GM21786 (cell line): ENCODE data around the gene TBC1D16.
"Not testable (repeated sequence)": the region's sequence is repeated elsewhere in the genome, so short reads cannot be mapped to it uniquely, and the experiment has no call there.

Experiments used
- ATAC-seq: cut with Tn5 transposase; IDR thresholded peaks from one replicate; pipeline ENCODE4 v1.9.1; 2021; ENCODE audit not compliant: unreplicated experiment

The TBC1D16 gene

DNA sequence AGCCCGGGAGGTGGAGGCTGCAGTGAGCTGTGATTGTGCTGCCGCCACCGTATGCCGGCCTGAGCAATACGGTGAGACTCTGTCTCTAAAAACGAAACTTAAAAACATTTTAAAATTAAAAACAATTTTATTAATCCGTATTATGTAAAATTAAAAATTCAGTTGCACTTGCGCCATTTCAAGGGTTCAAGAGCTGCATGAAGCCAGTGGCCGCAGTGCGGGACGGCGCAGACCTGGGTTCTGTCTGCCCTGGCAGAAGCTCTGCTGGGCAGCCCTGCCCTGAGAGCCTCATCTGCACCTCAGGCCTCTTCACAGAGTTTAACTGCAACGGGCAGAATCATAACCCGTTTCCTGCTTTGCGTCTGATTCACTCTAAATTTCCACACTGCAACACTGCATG is 31.7 kb downstream of the TBC1D16 start:
- no peak for ATAC-seq

DNA sequence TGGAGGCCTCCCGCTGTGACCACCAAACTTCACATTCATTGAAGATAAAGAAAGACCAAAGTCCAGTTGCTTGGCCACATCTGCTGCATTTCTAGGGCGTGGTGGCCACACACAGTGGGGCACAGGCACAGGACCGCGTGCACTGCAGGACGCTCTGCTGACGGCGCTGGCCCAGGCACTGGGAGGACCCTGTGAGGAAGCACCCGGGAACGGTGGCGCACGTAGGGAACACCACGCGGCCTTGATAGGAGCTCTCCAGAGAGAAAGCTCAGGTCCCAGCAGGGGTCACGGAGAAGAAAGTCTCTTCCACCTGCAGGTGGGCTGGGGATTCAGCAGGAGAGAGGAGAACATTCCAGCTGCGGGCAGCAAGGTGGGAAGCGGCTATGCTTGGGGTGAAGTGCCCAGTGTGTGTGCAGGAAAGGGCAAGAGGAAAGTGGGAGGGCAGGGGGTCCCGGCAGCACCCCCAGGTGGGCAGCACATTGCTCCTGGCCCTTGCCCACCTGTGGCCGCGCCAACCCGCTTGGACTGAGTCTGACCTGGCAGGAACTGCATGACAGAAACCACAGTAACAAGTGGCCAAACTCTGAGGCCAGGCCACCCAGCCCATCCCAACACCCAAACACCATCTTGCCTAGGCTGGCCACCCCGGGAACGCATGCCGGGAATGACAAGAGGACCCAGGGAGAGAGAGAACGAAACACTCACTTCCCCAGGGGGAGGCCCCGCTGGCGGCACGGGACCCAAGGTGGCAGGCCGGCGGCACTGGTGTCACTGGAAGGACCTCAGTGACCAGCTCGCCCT is 32.8 kb downstream of the TBC1D16 start:
- no peak for ATAC-seq

DNA sequence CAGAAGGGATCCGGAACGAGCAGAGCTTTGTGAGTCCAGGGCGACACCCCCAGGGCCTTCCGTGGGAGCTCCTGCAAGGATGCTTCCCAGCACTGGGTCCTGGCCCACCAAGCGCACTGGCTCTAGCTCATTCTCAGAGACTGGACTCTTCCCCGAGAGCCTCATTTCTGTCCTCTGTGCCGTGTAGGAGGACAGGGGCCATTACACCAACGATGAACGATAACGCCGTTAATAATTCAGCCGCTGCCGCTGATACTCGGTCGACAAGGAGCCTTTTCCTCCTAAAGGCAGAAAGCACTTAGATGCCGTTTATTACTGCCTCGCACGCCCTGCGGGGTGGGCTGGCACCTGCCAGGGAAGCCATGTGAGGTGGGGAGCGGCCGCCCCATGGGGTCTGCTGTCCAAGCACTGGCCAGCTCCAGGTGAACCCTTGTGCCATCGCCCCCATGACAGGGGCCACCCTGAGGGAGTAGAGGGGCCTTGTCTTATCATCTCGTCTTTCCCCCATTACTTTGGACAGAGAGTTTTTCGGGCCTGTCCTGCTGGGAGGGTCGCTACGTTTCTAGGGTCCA is 33.5 kb downstream of the TBC1D16 start:
- no peak for ATAC-seq

DNA sequence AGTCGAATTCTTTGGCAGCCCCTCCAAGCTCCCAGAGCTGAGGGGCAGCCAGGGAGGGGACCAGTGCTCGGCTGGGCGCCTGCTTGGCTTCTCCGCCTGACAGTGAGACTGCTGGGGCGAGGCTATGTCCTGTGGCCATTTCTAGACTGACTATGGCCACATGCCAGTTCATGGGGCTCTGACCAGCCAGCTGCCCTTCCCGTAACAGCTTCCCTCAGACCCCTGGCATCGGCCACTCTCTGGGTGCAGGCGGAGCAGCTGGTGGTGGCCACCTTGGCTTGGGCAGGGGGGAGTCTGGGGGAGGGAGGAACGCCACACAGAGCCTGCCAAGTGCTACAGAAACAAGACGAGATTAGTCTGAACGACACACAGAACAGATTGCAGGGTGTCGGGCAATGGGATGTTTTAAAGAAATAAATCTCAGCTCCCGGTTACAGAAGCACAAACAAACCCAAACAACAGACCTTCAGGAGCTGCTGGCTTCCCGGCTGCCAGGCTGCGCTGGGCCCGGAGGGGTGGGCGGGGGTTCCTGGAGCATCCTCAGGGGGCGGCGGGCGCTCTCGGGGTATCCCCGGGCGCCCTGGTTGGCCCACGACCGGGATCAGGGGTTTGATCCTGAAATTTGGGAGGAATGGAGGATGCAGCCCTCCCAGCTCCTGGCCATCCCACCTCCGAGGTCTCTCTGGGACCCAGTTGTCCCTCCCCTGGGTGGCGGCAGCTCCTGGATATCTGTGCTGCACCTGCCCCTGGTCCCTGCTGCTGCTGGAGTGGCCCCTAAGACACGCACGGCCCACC is 34.5 kb downstream of the TBC1D16 start:
- no peak for ATAC-seq

DNA sequence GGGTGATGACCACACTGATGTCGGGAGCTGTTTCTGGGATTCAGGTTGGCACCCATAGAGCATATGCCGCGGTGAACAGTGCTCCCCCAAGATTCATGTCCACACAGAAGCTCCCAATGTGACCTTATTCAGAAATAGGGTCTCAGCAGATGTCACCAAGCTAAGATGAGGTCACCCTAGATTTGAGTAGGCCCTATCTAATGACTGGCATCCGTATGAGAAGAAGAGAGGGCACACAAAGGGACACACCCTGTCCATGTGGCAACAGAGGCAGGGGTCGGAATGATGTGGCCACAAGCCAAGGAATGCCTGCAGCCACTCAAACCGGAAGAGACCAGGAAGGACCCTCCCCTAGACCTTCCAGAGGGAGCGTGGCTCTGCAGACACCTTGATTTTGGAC is 35.5 kb downstream of the TBC1D16 start:
- no peak for ATAC-seq

DNA sequence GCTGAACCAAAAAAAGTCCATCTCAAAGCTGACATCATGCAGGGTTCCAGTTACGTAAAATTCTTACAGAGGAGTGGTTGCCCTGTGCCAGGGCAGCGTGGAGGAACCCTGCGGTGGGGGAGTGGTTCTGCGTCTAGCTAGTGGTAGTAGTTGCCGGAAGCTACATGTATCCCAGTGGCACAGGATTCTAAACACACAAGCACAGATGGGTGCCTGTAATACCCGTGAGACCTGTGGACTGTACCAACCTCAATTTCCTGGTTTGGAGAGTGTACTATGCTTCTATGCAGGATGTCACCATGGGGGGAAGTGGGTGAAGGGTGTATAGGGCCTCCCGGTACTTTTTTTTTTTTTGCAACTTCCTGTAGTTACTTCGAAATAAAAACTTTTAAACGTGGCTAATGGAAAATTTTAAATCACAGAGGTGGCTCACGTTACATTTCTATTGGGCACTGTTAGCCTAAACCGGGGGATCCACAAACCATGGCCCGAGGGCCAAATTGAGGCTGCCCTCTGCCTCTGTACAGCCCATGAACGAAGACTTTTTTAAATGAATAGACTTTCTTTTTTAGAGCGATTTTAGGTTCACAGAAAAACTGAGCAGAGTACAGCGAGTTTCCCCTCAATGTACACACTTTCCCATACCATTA is 38.5 kb downstream of the TBC1D16 start:
- ATAC-seq = no peak

DNA sequence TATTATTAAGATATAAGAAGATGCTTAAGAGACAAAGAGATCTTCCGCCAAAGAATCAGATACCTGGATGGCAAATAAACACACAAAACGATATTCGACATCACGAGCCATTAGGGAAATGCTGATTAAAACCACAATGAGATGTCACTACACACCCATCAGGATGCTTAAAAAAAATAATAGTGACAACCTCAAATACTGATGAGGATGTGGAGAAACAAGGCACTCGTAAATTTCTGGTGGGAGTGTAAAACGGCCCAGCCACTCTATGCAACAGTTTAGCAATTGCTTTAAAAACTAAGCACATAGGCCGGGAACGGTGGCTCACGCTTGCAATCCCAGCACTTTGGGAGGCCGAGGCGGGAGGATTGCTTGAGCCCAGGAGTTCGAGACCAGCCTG is 39.4 kb downstream of the TBC1D16 start:
- ATAC-seq = no peak

DNA sequence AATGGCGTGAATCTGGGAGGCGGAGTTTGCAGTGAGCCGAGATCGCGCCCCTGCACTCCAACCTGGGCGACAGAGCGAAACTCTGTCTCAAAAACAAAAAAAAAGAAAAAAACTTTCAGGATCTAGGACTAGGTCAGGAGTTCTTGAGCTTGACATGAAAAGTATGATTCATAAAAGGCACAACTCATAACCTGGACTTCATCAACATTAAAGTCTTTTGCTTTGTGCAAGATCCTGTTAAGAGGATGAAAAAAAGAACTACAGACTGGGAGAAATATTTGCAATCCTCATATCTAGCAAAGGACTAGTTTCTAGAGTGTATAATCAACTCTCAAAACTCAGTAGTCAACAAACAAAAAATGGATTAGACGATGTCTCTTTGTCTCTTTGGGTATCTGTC is 40.0 kb downstream of the TBC1D16 start:
- no peak for ATAC-seq

DNA sequence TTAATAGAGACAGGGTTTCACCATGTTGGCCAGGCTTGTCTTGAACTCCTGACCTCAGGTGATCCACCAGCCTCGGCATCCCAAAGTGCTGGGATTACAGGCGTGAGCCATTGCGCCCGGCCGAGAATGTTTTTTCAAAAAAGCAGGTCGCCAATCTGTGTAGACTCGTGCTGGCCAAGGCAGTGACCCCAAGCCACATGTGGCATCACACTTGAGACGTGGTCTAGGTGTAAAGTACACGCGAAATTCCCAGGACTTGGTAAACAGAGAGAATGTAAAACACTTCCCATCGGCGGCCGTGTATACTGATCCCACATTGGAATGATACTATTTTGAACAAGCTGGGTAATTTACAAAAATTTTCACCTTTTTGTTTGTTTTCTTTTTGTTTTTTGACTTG is 41.1 kb downstream of the TBC1D16 start:
- no peak for ATAC-seq

DNA sequence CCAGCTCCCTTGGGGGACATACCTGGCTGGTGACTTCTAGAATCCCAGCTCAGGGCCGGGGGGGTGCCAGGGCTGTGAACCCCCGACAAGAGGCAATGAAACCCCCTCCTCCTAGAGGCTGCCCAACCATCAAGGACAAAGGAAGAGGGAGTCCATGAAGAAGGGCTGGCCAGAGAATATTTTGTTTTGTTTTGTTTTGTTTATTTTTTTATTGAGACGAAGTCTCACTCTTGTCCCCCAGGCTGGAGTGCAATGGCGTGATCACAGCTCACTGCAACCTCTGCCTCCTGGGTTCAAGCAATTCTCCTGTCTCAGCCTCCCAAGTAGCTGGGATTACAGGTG is 41.5 kb downstream of the TBC1D16 start:
- not testable (repeated sequence) for ATAC-seq

DNA sequence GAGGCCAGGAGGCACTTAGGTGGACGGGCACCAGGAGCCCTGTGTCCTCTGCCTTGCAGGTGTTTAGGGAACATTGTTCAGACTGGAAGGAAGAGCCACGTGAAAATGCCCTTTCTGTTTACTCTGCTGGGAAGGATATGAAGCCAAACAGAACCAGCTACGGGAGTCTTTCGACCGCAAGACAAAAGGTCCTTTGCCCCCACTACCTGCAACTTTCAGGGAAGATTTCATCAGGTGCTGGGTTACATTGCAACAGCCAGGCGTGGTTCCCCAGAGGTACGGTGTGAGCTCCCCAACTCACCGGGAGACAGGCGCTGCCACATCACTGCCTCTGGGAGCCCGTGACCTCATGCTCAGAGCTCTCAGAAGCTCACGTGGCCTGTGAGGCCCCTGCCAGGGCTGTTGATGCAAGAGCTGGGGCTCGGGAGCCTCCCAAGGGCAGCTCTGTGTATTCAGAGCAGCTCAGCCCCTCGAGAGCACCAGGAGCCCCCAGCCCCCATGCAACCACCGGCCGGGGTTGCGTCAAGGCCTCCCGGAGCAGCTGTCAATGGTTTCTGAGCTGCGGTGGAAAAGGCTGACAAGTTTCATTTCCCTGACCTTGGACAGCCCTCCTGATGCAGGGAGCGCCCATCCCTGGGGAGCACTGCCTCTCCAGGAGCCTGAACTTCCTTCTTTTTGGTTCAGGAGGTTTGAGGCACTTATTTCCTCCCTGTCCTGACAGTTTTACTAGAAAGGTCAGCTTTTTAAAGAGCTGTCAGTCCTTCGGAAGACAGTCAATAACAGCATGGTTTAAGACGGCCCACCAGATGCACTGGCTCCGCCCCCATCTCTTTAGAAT is 42.1 kb downstream of the TBC1D16 start:
- ATAC-seq = peak; percentile 44

DNA sequence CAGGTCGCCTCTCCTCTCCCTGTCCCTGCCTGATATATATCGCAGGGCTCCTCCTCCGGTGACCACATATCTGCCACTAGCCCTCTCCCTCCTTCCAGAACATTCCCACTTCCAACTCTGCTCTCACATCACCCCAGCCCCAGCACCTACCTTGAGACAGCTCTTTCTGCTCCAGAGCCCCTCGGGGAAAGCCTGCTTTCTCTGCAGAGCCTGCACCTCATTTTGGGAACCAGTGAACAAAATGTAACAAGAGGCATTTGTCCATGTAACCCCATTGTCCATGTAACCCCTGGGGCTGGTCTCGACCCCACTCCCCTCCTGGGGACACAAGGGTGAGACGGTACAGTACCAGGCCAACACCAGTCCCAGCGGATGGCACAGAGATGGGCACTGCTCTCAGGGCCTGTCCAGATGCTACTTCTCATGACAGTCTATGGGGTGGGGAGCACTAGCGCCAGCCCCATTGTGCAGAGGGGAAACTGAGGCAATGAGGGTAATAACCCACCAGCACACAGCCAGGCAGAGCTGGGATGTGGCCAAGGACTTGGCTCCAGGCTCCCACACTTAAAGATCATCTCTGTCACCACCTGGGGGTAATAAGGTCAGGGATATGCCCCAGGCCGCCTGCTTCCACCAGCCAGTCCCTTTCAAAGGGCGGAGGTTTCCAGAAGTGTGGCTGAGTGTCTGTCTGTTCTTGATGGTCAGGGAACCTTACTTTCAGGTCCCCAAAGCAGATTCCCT is 42.9 kb downstream of the TBC1D16 start:
- no peak for ATAC-seq

DNA sequence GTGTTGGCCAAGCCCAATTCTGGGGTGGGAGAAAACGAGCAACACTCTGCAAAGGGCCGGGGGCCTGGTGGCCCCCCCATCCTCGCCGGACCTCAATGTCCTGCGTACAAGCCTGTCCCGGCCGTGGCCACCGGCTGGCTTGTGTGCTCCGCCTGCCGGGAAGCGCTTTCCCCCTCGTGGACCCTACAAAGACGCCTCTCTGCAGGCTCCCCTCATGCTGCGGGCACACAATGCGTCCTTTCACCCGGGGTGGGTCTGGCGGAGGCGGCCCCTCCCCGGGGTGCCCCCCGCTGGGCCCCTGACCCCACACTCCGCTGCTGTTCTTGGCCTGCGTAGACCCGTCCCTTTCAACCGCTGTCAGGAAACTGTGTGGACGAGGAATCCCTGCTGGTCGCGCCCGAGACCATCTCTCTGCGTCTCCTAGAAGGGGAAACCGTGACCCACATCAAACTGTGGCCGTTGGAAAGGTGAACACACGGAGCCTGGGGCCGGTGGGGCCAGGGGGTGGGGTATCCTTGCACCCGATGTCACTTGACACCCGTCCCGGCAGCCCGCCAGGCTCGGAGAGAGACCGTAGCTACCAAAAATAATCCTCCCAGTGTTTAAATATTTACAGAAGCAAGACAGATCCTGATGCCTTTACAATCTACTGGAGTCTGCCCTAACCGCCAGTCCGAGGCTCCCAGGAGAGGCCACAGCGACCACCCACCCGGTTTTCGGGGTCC is 43.6 kb downstream of the TBC1D16 start:
- no peak for ATAC-seq

DNA sequence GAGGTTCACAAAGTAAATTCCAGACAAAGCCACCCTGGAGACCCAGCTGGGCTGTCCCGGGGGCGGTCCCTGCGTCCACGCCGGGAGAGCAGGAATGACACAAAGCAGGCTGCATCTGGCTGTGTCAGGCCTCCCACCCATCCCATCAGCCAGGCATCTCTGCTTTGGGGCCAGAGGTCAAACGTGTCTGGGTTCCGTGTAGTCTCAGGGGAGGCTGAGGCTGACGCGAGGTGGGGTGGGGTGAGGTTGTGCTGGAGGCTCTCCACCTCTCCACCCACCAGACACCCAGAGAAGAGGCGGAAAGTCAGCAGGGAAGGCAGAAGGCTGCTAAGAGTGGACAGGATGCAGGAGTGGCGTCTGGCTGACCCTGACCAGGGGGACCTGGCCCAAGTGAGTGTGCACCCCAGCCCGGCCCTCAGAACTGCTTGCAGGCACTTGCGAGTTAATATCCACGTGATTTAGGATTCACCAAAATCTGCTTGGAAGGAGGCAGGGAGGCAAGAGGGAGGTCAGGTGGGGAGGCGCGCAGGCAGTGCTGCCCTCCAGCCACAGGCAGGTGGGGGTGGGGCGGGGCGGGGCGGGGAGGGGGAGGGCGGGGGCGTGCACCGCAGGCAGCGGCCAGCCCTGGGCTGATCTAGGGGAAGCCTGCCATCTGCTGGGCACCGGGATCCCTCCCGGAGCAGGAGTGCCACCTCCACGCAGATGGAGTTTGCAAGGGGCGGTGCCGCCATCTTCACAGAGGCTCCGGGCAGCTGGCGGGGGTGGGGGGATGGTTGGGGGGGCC is 44.3 kb downstream of the TBC1D16 start:
- ATAC-seq = no peak

DNA sequence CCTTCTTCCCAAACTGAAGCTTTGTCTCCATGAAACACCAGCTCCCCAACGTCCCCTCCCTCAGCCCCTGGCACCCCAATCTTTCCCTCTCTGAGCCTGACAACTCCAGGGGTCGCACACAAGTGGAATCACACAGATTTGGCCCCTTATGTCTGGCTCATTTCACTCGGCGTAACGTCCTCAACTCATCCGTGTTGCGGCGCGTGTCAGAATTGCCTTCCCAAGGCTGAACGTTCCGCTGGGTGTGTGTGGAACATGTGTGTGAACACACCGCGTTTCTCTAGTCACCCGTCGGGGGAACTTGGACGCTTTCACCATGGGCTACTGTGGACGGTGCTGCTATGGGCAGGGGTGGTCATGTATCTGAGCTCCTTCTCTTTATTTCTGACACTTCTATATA is 45.0 kb downstream of the TBC1D16 start:
- ATAC-seq = no peak

DNA sequence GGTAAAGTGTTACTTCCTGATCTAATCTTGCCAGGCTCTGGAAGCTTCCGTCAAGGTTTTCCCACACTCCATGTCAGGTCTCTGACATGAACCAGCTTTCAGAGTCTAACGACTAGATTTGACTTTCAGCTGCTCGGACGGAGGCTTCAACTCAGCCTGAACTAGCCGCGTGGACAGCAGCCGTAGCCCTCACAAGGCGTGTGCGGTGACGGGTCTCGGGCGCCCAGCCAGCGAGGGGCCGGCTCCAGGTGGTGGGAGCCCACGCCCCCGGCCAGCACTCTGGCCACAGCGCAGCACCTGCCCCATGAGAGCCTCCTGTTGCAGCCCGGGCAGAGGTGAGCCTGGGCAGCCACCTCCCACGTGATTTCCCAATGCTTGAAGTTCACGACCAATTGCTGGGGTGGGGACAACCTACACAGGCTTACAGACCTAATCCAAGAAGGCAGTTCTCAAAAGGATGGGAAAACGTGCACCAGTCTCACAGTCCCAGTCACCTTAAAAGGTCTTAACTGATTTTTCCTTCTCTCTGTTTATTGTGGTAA is 45.5 kb downstream of the TBC1D16 start:
- ATAC-seq = no peak

DNA sequence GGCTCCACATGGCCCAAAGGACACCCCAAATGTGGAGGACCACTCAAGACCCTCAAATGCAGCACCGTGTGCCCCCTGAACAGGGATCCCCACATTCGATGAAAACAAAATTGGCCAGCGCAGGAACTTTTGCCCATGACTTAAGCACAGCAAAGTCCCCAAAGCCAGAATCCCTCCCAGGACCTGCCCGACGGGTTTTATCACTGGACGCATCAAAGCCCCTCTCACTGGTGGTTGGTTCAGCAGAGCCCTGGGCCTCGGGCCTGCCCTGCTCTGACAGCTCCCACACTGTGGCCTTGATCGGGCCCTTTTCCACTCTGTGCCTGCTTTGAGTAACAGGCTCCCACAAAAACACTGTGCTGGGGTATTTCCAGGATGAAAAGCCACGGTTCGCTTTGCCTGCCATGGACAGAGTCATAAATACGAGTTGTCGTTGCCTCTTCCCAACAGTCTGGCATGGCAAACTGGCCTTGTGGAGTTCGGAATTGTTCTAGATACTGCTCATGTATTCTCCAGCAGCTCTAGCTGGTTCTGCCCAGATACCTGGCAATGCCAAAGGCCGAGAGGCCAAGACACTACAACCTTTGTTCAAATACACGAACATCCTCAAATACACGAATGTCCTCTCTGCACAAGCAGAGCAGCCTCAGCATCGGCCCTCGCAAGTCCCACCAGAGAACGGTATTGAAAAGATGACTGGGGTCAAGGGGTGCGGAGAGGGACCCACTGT is 46.4 kb downstream of the TBC1D16 start:
- ATAC-seq = no peak
